Measurements from ENCODE around the gene RASGRP2.
A peak's percentile ranks its signal among the peaks of the same experiment; 100 is the strongest.

RASGRP2 gene

DNA sequence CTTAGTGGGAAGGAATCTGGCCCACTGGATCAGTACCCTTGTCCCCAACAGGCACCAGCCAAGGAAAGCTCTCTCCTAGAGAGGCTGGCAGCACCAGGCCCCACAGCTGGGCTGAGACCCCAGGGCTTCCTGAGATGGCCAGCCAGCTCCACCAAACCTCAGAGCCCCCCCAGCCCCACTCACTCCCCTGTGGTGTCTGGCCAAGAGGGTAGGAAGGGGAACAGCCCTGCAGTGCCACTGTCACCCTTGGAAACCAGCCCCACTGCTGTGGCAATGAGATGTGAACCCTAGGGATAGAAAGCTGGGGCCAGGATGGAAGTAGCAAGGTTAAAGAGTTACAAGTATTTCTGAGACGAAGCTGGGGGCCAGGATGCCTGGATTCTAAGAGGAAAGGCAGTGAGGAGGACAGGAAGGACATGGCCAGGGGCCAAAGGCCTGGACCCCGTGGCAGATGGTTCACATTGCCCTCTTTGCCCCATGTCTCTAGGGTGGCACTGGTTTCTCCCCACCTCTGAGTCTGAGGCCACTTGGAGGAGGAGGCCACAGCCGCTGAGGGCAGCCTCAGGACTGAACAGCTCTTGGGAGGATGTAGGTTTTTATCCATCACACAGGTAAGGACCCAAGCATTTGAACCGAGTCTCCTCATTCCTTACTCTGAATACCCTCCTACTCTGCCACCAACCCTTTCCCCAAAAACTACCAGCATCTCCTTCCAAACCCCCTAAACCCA lies 49.8 kb downstream of the RASGRP2 start:
- Histone ChIP-seq H3K4me3 (ENCODE audit: insufficient read depth, low read depth, low read length) (no peak overlapping the region), H3K4me1 (ENCODE audit: control insufficient read depth, insufficient read depth, low read length) (peaks cover 23% of the 10 kb centered on the region), H3K9me3 (ENCODE audit: control insufficient read depth, low read length) (no peaks in the 10 kb centered on the region), H3K27me3 (ENCODE audit: control insufficient read depth, insufficient read depth, low read length, poor library complexity, severe bottlenecking) (peaks cover 10% of the 10 kb centered on the region), H3K36me3 (ENCODE audit: control insufficient read depth, insufficient read depth, low read length) (no peaks in the 10 kb centered on the region), H3K27ac (ENCODE audit: insufficient read depth, low read depth, low read length, poor library complexity, severe bottlenecking) (no peak overlapping the region)
- 88 to 91% methylated on average over 4 of the region's 4 CpGs for WGBS, 2 experiments

DNA sequence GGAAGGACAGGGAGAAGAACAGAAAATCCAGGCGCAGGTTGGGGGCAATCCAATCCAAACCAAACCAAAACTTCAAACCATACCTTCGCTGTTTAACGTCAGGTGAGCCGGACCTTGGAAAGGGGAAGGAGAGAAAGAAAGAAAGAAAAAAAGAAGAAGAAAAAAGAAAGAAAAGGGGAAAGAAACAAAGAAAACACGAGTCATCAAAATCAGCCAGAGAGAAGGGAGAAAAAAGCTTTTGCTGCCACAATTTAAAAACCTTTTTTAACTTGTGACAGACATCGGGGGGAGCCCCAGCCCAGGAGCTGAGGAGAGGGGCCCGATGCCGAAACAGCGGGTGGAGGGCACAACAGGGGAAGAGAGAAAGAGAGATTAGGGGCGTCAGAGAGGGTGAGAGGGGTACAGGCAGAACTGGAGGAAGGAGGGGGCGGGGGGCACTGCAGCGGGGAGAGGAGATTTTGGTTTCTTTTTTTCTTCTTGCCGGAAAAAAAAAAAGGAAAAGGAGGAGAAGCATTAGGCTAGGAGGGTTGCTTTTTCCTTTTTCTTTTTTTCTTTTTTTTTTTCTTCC lies 51.1 kb downstream of the RASGRP2 start:
- H3K27ac ChIP-seq (ENCODE audit: insufficient read depth, low read depth, low read length, poor library complexity, severe bottlenecking), result no peak overlapping the region
- H3K9me3 ChIP-seq (ENCODE audit: control insufficient read depth, low read length), result no peaks in the 10 kb centered on the region
- WGBS, 2 experiments, result 50 to 51% methylated on average over 11 to 13 of the region's 13 CpGs
- peaks cover 26% of the 10 kb centered on the region for H3K4me1 ChIP-seq (ENCODE audit: control insufficient read depth, insufficient read depth, low read length)
- no peak overlapping the region for H3K4me3 ChIP-seq (ENCODE audit: insufficient read depth, low read depth, low read length)
- H3K36me3 ChIP-seq (ENCODE audit: control insufficient read depth, insufficient read depth, low read length), result no peaks in the 10 kb centered on the region
- H3K27me3 ChIP-seq (ENCODE audit: control insufficient read depth, insufficient read depth, low read length, poor library complexity, severe bottlenecking), result peaks cover 10% of the 10 kb centered on the region

DNA sequence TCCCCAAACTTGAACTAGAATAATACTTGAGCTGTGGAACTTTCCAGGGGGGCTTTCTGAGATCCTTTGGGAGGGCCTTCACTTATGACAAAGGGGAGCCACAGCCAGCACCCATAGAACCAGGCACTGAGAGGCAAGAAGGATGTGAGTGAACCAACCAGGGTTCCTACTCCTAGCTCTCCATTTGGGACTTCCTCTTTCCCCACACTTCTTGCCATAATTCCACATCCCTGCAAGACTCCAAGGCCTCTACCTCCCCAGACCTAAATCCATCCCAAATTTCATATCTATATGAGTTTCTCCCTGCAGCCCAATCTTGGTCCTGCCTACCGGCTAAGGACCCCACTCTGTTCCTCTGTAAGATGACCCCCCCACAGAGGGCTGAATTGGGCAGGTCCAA lies 52.4 kb downstream of the RASGRP2 start:
- Histone ChIP-seq H3K27me3 (ENCODE audit: control insufficient read depth, insufficient read depth, low read length, poor library complexity, severe bottlenecking) (peaks cover 7% of the 10 kb centered on the region), H3K27ac (ENCODE audit: insufficient read depth, low read depth, low read length, poor library complexity, severe bottlenecking) (no peak overlapping the region), H3K9me3 (ENCODE audit: control insufficient read depth, low read length) (no peaks in the 10 kb centered on the region), H3K4me3 (ENCODE audit: insufficient read depth, low read depth, low read length) (no peak overlapping the region), H3K36me3 (ENCODE audit: control insufficient read depth, insufficient read depth, low read length) (no peaks in the 10 kb centered on the region), H3K4me1 (ENCODE audit: control insufficient read depth, insufficient read depth, low read length) (peaks cover 26% of the 10 kb centered on the region)
- WGBS, 2 experiments, result 93 to 97% methylated on average over 1 of the region's 1 CpG

DNA sequence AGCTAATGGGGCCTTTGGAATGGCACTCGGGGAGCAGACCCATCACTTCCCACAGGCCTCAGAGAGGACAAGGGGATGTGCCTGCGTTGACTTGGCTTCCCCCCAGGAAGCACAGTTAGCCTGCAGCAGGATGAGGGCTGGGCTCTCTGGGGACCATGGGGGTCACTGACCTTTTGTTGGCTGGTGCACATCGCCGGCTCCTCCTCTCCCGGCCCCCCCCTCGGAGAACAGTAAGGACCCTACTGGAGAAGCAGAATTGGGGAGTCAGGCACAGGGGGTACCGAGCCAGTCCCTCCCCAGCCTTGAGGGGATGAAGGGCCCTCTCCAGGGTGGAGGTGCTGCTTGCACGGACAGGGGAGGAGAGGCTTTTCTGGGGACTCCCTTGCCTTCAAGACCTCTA lies 53.7 kb downstream of the RASGRP2 start:
- H3K27ac ChIP-seq (ENCODE audit: insufficient read depth, low read depth, low read length, poor library complexity, severe bottlenecking), result no peak overlapping the region
- WGBS, 2 experiments, result 85% methylated on average over 8 of the region's 8 CpGs
- H3K4me1 ChIP-seq (ENCODE audit: control insufficient read depth, insufficient read depth, low read length), result peaks cover 25% of the 10 kb centered on the region
- H3K36me3 ChIP-seq (ENCODE audit: control insufficient read depth, insufficient read depth, low read length), result no peaks in the 10 kb centered on the region
- no peaks in the 10 kb centered on the region for H3K9me3 ChIP-seq (ENCODE audit: control insufficient read depth, low read length)
- H3K4me3 ChIP-seq (ENCODE audit: insufficient read depth, low read depth, low read length), result no peak overlapping the region
- H3K27me3 ChIP-seq (ENCODE audit: control insufficient read depth, insufficient read depth, low read length, poor library complexity, severe bottlenecking), result peaks cover 7% of the 10 kb centered on the region

DNA sequence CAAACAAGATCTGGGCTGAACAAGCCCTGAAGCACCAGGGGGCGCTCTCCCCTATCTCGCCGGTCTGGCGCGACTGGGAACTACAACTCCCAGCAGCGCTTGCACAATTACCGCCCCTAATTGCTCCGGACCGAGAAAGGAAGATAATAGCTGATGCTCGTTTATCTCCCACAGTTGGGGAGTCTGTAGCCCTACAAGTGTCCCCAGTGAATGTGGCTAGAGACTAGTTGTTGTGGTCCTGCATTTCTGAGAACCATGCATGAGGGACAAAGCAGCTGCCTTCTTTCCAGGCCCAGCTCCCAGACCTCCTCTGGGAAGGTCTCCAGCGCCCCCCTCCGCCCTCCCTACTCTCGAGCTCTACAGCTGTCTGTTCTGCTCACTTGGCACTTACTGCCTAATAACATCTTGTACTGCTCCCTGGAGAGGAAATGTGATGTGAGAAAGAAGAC lies 55.4 kb downstream of the RASGRP2 start:
- no peak overlapping the region for H3K27ac ChIP-seq (ENCODE audit: insufficient read depth, low read depth, low read length, poor library complexity, severe bottlenecking)
- H3K27me3 ChIP-seq (ENCODE audit: control insufficient read depth, insufficient read depth, low read length, poor library complexity, severe bottlenecking), result peaks cover 7% of the 10 kb centered on the region
- peaks cover 10% of the 10 kb centered on the region for H3K4me1 ChIP-seq (ENCODE audit: control insufficient read depth, insufficient read depth, low read length)
- H3K9me3 ChIP-seq (ENCODE audit: control insufficient read depth, low read length), result no peaks in the 10 kb centered on the region
- H3K4me3 ChIP-seq (ENCODE audit: insufficient read depth, low read depth, low read length), result peak overlapping the region; percentile 48
- H3K36me3 ChIP-seq (ENCODE audit: control insufficient read depth, insufficient read depth, low read length), result no peaks in the 10 kb centered on the region
- WGBS, 2 experiments, result 0 to 1% methylated on average over 13 of the region's 13 CpGs

DNA sequence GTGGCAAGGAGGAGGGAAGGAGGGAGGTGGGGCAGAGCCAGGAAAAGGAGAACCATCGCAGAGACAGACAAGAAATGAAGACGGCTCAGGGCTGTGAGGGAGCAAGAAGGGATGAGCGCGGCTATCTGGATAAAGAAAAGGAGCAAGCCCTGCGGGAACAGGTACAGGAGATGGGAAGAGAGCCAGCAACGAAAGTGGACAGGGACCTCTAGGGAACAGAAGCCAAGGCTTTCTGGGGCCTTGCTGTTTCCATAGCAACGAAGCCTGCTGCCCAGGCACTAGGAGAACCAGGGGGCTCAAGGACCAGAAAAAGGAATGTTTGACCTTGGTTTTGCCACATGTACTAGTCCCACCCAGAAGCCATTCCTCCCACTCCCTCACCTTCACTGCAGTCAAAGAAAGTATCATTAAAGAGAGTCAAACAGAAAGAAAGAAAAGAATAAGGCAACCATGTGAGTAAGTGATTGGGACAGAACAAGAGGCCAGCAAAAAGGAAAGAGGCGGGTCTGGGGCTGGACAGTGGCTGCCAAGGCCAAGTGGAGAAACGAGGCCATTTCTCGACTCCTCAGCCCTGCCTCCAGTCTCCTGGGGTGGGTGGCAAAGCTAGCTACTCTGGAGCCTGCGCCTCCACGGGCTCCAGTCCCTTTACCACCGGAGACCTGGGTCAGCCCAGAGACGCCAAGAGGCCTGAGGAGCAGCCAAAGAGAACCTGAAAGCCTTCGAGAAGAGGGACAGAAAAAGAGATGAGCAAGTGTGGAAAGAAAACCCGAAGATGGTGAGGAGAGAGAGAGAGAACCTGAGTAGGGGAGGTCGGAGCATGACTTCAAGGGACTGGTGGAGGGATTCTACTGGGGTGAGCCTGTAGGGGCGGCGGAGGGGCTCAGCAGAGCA lies 56.1 kb downstream of the RASGRP2 start:
- peaks cover 6% of the 10 kb centered on the region for H3K4me1 ChIP-seq (ENCODE audit: control insufficient read depth, insufficient read depth, low read length)
- WGBS, 2 experiments, result 69% methylated on average over 19 of the region's 19 CpGs
- no peak overlapping the region for H3K27ac ChIP-seq (ENCODE audit: insufficient read depth, low read depth, low read length, poor library complexity, severe bottlenecking)
- no peaks in the 10 kb centered on the region for H3K36me3 ChIP-seq (ENCODE audit: control insufficient read depth, insufficient read depth, low read length)
- peak overlapping the region; percentile 48 for H3K4me3 ChIP-seq (ENCODE audit: insufficient read depth, low read depth, low read length)
- peaks cover 6% of the 10 kb centered on the region for H3K27me3 ChIP-seq (ENCODE audit: control insufficient read depth, insufficient read depth, low read length, poor library complexity, severe bottlenecking)
- no peaks in the 10 kb centered on the region for H3K9me3 ChIP-seq (ENCODE audit: control insufficient read depth, low read length)

DNA sequence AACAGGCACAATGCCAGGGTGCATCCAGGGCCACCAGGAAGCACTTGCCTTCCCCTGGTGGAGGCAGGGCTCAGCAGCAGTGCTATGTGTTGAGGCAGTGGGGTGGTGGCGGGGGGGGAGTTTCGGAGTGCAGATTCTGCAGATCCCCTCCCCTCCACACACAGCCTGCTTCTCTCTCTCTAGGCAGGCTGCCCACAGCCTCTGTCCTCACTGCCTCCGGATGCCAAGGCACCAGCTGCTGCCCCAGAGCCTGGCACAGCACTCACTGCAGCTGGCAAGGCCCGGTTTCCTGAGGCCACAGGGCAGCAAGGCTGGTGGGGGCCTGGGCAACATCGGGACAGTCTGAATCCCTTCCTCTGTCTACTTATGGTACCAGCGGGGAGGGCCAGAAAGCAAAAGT lies 56.7 kb downstream of the RASGRP2 start:
- H3K27ac ChIP-seq (ENCODE audit: insufficient read depth, low read depth, low read length, poor library complexity, severe bottlenecking), result no peak overlapping the region
- peaks cover 3% of the 10 kb centered on the region for H3K4me1 ChIP-seq (ENCODE audit: control insufficient read depth, insufficient read depth, low read length)
- no peaks in the 10 kb centered on the region for H3K27me3 ChIP-seq (ENCODE audit: control insufficient read depth, insufficient read depth, low read length, poor library complexity, severe bottlenecking)
- no peaks in the 10 kb centered on the region for H3K9me3 ChIP-seq (ENCODE audit: control insufficient read depth, low read length)
- no peaks in the 10 kb centered on the region for H3K36me3 ChIP-seq (ENCODE audit: control insufficient read depth, insufficient read depth, low read length)
- no peak overlapping the region for H3K4me3 ChIP-seq (ENCODE audit: insufficient read depth, low read depth, low read length)
- WGBS, 2 experiments, result 93% methylated on average over 5 to 6 of the region's 6 CpGs

DNA sequence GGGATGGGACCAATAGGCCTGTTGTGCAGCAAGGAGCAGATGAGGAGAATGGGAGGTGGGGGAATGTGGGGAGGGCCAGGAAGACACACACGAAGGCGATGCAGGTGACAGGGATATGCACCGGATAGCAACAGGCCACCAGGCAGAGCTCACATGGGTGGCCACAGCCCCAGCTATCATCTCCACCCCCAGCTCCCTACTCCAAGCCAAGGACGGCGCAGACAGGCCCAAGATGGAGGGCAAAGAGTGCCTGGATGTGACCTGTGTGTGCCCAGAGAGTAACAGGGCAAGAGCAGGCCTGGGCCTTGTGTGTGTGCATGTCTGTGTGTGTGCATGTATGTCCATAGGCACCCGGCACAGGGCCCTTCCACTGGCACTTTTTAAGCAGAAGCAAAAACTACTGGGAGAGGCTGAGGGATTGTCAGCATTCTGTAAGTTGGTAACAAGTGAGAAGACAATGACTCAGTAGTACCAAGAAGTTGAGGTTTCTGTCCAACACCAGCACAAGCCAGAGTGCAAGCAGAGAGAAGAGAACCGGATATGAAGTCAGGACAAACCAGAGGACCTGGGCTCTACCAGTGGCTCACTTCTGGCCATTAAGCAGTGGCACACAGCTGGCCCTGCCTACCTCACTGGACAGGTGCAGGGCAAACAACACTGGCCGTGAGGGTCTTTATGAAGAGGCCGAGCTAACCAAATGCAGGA lies 57.3 kb downstream of the RASGRP2 start:
- Histone ChIP-seq H3K9me3 (ENCODE audit: control insufficient read depth, low read length) (no peaks in the 10 kb centered on the region), H3K27me3 (ENCODE audit: control insufficient read depth, insufficient read depth, low read length, poor library complexity, severe bottlenecking) (no peaks in the 10 kb centered on the region), H3K27ac (ENCODE audit: insufficient read depth, low read depth, low read length, poor library complexity, severe bottlenecking) (no peak overlapping the region), H3K36me3 (ENCODE audit: control insufficient read depth, insufficient read depth, low read length) (no peaks in the 10 kb centered on the region), H3K4me1 (ENCODE audit: control insufficient read depth, insufficient read depth, low read length) (peaks cover 3% of the 10 kb centered on the region), H3K4me3 (ENCODE audit: insufficient read depth, low read depth, low read length) (no peak overlapping the region)
- 88 to 95% methylated on average over 9 of the region's 9 CpGs for WGBS, 2 experiments

DNA sequence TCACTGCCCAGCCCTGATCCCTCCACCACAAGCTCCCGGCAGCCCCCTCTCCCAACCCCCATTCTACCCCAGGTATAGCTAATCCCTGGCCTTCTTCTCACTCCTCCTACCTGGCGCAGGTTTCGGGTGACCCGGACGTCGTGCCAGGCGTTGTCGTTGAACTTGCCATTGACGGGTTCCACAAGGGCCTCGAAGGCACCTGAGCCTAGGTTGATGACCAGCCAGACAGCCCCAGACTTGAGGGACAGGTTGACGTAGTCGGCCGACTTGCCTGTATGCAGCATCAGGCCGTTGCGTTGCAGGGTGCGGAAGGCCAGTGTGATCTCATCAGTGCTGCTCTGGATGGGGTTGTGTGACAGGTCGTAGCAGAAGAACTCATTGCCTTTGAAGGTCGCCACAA lies 58.4 kb downstream of the RASGRP2 start:
- Histone ChIP-seq H3K4me1 (ENCODE audit: control insufficient read depth, insufficient read depth, low read length) (peaks cover 3% of the 10 kb centered on the region), H3K27me3 (ENCODE audit: control insufficient read depth, insufficient read depth, low read length, poor library complexity, severe bottlenecking) (no peaks in the 10 kb centered on the region), H3K27ac (ENCODE audit: insufficient read depth, low read depth, low read length, poor library complexity, severe bottlenecking) (no peak overlapping the region), H3K36me3 (ENCODE audit: control insufficient read depth, insufficient read depth, low read length) (no peaks in the 10 kb centered on the region), H3K4me3 (ENCODE audit: insufficient read depth, low read depth, low read length) (no peak overlapping the region), H3K9me3 (ENCODE audit: control insufficient read depth, low read length) (no peaks in the 10 kb centered on the region)
- WGBS, 2 experiments, result 93 to 94% methylated on average over 18 of the region's 18 CpGs
